HG03342 (cell line): ENCODE data around the gene ELFN2.

Experiments used
- ATAC-seq: cut with Tn5 transposase; IDR thresholded peaks from one replicate; pipeline ENCODE4 v1.9.1; 2021; ENCODE audit warnings: mild to moderate bottlenecking, moderate library complexity; ENCODE audit not compliant: unreplicated experiment

The ELFN2 gene

DNA sequence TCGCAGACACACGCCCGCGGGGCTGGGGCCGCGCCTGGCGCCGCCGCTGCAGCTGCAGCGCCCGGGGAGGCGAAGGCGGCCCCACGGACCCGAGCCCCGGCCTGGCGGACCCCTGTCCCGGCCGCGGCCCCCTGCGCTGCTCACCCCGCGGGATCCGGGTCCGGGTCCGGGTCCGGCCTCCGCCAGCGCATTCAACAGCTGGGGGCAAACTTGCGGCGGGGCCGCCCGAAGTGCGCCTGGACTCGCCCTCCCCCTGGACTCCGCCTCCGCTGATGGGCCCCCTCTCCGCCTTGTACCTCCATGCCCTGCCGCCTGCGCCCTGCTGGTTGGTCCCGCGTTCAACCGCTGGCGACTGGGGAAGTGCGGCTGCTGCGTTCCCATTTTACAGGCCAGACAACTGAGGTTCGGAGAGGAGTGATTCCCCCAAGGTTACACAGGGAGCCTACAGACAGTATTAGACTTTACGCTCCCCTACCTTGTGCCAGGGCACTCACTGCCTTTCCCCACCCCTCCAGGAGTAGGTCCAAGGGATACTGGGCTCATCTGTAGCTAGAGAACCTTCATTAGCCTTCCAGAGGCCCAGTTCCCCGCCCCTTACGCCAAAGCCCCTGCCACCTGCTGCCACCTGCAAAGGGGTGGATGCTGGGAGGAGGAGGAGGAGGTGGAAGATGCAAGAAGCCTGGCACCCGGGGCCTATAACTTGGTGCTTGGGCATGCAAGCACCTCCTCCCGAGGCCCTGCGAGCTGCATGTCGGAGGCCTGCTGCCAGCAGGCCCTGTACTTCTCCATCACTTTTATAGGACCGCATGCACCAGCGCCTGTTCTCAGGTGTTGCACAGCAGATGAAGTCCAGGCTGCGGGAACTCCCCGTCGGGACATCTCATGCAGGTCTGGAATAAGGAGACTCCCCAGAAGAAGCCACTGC is 694 bp upstream of the ELFN2 start:
- no peak for ATAC-seq

DNA sequence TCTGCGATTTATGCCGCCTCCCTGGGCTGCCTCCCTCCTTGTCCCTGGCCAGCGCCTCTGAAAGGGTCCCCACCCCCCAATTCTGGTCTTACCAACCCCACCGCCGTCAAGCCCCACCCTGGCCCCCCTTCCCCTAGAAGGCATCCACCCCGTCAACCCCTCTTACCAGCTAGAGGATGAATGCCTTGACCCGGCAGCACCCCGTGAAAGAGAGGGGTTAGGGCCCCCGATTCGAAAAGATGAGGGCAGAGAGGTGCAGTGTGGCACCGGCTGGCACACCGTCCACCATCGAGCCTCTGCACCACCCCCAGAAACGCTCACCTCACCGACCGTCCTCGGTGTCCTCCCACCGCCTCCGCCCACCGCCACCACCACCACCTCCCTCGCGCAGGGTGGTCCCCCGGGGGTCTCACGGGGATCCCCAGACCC is 559 bp downstream of the ELFN2 start:
- ATAC-seq = no peak

DNA sequence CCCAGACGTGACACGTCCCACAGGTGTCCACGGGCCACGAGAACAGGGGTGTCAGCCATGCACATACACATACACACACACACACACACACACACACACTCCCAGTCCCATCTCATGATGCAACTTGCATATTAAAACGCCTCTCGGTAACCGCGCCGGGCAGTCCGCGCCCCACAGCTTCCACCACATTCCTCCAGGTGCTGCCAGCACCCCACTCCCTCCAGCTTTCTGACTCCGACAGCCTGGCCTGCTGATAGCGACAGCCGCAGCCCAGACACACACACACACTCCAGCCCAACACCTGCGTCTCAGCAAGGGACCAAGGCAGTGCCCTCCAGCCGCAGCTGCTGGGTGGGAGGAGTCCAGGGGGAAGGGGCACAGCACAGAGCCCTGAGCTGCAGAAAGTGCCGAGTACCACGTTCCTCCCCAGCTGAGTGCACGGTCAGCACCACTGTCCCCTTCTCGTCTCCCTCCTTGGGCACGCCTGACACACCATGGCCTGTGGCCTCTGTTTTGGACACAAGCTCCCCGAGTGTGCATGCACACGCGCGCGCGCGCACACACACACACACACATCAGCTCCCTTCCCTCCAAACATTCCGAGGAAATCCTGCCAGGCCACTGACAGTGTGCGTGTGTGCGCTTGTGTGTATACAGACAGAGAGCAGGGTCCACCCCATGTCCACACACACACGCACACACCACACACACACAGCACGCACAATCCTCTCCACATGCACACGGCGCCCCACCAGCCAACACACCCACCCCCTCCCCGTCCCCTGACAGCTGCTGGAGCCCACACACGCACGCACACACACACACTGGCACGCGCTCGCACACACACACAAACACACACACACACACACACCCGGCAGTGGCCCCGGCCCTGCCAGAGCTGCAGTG is 1.2 kb downstream of the ELFN2 start:
- ATAC-seq = no peak

DNA sequence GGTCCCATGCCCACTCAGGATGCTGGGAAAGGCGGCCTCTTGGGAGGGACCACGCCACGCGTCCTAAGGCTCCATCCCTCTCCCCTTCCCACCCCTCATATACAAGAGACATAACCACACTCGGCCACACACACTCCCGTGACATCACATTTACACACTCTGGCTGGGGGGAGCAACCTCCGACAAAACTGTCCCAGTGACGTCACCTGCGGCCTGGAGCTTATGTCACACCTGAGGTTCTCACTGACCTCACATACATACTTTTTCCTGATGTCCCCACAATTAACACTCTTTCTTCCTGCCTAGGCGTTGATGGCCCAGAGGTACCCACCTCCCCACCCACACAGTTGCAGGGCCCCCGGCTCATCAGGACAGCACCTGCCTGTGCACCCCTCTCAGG is 1.9 kb downstream of the ELFN2 start:
- ATAC-seq = no peak

DNA sequence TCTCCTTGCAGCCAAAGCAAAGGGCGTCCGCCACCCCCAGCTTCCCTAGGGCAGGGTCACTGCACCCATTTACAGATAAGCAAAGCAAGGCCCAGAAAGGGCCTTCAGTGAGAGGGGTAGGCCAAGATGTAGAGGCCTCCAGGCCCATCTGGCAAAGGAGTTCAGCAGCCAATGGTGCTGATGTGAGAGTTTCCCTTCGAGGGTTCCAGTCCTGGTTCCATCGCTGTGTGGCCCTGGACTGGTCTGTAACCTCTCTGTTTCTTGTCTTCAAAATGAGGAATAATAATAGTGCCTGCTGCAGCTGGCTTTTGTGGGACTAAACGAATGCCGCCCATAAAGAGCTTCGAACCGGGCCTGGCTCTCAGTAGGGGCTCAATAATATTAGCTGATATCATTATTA is 4.0 kb downstream of the ELFN2 start:
- ATAC-seq = no peak

DNA sequence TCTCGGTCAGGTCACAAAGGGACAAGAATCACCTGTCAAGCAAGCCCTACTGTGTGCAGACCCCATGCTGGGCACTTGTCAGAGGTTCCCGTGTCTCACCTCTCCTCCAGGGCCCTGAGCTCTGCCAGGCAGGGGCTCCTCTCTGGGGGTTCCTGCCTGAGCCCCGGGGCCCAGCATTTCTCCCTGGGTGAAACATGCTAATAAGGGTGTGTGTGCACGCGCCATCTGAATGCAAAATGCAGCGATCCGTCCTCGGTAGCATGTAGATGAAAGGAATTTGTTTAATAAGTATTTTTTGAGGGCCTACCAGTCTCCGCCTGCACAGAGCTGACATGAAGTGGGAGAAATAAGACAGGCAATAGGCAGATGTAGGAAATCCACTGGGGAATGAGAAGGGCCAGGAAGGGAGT is 5.8 kb downstream of the ELFN2 start:
- no peak for ATAC-seq

DNA sequence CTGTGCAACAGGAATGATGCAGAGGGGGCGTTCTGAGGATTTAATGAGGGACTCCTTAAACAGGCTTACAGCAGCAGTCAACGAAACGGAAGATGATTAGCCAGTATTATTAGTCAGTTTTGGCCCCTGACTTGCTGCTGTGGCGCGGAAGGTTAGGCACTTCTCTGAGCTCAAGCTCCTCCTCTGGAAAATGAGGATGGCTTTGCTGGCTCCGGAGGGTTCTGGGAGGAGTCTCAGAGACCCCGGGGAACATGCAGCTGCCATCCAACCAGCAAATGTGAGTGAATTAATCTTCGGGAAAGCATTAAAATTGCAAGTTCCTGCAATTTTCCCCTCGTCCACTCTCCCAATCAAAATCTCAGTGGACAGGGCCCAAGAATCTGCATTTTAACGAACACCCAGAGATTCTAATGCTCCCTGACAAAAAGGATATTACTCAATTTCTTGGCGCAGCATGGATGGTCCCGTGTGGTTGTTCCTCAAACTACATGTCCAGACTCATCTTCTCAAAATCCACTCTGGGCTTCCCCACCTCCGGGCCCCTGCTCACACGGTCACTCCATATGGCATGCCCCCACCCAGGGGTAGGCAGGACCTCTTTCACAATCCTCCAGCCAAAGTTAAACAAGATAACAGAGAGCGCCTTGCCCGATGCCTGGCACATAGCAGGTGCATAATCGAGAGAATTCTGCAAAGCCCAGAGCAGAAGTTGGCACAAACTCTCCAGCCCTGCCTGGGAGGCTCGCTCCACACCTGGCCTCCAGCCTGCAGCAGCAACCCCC is 6.4 kb downstream of the ELFN2 start:
- no peak for ATAC-seq

DNA sequence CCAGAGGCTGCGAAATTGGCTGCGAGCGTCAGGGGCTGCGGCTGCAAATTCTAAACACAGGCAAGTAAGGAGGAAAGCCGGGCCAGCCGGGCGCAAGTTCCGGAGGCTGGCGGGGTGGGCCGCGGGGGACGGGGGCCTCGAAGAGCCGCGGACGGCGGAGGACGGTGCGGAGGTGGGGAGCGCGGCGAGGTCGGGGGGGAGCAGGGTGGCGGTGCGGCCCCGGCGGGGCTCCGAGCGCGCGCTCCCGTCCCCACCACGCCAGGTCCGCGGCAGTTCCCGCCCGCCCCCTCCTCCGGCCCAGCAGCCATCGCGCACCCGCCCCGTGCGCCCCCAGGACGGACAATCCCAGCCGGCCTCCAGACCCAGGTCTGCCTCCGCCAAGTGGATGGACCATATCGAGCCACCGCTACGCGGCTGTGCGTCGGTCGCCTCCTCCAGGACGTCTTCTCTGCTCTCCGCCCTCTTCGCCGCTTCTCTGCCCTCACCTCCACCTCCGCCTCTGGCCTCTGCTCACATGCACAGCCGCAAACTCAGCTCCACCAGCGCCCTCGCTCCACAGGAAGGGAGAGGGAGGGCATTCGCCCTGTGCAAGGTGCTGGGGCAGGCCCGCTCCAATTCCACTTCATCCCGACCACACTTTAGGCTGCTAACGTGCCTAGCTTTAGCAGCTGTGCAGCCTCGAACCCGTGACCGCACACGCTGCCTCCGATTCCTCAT is 7.2 kb downstream of the ELFN2 start:
- ATAC-seq = no peak

DNA sequence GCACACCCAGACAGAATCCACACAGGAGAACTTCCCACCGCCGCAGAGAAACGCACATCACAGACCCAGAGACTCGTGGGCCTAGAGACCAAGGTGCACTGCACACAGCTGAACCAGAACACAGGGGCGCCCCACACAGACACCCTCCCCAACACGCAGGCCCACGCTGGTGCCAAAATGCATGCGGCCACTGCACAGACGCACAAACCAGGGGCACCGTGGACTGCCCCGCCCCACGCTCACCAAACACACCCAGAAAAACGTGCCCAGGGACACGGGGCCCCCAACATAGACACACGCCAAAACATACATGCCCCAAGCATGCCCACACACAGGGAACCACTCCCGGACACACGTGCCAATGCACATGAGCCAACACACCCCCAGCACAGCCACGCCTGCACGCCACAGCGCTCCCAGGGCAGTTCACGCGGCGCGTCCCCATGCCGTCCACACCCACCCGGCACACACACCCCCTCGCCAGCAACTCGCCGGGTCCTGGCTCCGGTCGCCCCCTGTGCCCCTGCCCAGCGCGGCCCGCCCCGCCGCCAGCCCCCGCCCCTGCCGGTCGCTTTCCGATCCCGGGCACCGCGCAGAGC is 7.8 kb downstream of the ELFN2 start:
- no peak for ATAC-seq

DNA sequence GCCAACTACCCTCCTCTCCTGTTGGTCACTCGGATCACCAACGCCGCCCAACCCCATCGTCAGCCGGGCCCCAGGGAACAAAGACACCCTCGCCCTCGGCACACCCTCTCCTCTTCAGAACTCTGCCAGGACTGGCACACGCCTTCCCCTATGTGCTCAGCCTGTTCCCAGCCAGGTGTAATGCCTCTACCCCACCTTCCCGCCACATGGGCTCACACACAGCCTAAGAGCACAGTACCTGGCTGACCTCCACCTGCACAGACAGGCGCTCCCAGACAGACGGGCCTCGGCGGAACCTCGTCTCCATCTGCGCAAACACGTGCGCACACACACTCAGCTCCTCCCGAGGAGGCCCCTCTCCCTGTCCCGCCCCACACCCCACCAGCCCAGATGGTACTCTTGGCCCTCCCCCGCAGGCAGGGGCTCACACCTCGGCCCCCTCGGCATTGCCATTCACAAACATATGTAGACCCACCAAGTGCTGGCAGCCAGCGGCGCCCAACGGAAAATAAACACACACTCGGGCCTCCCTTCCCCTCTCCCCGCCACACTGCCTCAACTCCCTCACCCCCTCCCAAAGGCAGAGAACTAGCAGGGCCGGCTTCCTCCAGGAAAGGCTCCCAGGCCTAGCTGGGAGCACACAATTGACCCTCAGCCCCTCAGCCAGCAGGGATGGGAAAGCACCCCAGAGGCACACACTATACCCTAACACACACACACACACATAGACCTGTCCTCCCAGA is 8.5 kb downstream of the ELFN2 start:
- ATAC-seq = no peak

DNA sequence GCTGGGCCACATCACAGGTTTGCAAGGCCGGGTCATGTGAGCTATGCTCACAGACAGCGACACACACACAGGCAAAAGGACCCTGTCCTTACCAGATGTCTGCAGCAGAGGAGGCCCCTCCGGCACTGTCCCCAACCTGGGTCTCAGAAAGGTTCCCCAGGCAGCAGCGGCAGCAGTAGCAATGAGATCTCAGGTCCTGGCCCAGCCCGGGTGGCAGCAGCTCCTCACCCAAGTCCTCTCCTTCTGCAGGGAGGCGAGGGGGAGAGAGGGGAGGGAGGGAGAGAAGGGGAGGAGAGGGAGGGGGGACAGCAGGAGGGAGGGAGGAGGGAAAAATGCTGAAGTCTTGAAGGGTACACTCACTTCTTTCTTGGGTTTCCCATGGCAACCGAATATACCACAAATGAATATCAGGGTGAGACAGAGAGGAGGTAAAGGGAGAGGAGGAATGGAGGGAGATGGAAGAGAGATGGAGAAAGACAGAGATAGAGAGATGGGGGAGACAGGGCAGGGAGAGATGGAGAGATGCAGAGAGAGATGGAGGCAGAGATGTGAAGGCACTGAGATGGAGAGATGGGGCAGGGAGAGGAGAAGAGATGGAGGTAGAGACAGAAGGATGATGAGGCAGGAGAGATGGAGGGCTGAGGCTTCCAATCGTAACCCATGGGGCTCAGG is 9.5 kb downstream of the ELFN2 start:
- no peak for ATAC-seq

DNA sequence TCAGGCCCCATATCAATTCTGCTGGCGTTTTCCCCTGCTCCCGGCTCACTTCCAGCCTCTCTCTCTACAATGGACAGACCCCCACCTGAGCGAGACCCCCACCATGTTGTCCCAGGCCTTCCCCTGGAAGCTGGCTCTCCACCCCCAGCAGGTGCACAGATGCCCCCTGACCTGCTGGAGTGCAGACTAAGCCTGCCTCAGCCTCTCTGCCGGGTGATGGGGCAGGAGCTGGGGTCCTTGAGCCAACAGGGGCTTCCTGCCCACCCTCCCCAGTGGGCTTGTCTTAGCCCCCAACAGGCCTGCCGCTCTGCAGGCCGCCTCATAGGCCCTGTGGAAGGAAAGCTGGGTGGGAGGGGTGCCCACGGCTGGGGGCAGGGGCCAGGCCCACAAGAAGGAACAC is 10.0 kb downstream of the ELFN2 start:
- ATAC-seq = no peak

DNA sequence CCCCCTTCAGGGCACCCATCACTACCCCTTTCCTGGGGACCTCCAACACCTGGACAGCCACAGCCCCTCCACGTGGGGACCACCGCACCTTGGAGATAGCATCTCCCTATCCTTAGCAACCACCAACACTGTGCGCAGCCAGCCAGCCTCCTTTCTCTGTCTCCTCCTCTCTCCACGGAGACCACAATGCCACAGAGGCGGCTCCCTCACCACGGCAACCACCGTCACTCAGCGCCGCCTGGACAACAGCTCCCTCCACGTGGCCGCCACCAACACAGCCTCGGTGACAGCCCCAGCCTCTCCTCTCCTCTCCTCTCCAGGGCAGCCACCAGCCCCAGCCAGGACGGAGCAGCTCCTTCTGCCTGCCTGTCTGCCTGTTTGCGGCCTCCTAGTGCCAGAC is 10.5 kb downstream of the ELFN2 start:
- ATAC-seq = no peak

DNA sequence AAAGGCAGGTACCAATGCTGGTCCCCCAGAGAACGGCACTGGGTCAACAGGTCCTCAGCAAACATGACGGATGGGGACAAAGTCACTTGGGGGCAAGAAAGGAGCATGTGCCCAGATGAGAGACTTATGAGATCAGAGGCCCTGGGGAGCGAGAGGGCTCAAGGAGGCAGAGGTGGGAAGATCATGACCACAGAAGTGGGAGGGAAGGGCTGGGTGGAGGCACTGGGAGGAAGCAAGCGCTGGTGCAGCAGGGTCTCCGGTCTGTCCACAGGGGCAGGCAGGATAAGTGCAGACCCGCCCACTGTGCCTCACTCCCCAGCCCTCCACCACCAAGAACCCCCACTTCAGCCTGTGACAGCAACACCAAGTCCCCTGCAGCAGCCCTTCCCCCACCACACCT is 10.9 kb downstream of the ELFN2 start:
- ATAC-seq = no peak

DNA sequence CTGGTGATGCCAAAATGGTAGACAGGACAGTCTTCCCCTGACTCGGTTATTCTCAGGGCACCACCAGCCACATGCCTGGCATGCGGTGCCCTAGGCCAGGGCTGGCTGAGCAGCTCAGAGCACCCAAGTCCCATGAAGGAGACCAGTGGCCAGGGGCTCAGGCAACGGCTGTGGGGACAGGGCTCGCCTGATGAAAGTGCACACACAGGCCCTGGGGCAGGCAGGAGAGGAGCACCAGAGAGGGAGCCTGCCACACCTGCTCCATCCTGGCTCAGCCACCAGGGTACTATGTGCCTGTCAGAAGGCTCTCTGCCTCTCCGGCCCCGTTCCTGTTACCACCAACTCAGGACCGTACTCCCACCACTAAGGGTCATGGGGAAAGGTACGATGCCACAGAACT is 12.1 kb downstream of the ELFN2 start:
- ATAC-seq = no peak

DNA sequence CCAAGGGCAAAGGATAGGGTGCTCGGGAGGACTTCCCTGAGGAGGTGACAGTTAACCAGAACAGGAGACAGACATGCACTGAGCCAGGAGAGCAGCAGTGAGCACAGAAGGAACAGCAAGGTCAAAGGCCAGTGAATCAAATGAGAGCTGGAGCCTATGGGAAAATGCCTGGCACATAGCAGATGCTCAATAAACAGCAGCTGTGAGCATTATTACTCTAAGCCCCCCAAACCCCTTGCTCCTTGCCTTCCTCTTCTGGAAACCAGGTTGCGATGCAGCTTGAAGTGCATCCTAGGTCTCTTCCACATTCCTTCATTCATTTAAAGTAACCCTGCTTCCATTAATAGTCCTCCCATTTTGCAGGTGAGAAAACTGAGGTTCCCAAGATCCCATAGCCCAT is 13.0 kb downstream of the ELFN2 start:
- no peak for ATAC-seq

DNA sequence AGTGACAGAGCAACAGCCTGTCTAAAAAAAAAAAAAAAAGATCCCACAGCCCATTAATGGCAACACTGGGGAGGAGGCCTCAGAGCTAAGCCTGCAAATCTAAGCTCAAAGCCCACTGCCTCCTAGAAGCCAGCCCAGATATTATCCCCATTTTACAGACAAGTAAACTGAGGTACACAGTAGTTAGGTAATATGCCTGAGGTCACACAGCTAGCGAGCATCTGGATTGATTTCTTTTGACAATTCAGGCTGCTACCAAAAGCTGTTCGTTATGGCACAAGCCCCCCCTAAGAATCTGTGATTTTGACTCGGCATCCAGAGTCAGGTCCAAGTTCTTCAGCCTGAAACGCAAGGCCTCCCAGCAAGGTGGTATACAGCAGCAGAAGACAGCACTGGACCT is 13.7 kb downstream of the ELFN2 start:
- no peak for ATAC-seq

DNA sequence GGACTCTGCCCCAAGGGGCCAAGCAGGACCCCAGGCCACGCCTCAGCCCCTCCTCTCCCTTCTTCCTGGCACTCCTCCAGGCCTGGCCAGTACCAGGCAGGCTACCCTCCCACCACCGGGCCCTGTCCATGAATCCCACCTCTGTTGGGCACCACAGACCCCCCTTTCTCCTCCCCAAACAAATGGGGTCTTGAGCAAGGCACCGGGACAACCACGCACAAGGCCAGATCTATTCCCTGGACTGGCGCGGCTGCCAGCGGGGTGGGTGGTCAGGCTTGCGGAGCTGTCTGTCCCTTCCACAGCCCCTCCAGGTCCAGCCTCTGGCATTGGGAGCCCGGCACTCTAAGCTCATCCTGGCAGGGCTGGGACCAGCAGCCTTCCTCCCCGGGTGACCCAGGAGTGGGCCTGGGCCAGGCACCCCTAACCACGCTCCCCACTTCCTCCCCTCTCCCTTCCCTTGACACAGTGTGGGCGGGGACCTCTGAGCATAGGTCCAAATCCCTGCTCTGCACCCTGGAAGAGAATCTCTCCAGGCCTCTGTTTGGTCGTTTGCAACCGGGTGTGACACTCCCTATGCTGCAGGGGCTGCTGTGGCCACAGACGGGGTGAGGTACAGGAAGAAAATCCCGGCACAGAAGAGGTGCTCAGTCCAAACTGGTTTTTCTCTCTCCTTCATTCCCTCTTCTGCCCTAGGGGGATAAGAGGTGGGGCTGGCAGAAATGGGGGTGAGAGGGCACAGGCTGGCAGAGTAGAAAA is 14.6 kb downstream of the ELFN2 start:
- ATAC-seq = no peak
